Activated gamma-delta T cell treated with Interleukin-2 at 50 U/mL for 16 hours (primary cell): Measurements from ENCODE around the gene FREM2.
A peak's percentile ranks its signal among the peaks of the same experiment; 100 is the strongest.

ENCODE experiments used
- DNase-seq: peaks from one replicate; pipeline ENCODE4 v3.0.0-alpha.2; 2020

Gene FREM2

GRCh38 chr13:38848360-38848759 is 161.5 kb downstream of the FREM2 start:
- no peak for DNase-seq

DNA sequence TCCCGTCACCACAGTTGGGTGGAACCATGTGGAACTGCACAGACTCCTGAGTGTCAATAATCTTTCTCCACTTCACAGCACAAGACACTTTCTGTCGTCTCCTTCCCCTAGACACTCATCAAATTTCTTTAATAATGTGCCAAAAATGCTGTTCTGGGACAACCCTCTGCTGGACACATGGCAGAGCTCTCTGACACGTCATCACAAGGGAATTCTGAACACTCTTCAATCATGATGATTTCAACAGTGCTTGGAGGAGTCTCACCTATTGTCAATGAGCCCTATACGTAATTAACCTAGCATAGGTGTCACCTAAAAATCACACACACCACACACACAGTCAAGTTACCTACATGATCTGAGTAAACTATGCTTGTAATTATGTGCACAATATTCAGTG is 162.4 kb downstream of the FREM2 start:
- DNase-seq, result no peak

DNA sequence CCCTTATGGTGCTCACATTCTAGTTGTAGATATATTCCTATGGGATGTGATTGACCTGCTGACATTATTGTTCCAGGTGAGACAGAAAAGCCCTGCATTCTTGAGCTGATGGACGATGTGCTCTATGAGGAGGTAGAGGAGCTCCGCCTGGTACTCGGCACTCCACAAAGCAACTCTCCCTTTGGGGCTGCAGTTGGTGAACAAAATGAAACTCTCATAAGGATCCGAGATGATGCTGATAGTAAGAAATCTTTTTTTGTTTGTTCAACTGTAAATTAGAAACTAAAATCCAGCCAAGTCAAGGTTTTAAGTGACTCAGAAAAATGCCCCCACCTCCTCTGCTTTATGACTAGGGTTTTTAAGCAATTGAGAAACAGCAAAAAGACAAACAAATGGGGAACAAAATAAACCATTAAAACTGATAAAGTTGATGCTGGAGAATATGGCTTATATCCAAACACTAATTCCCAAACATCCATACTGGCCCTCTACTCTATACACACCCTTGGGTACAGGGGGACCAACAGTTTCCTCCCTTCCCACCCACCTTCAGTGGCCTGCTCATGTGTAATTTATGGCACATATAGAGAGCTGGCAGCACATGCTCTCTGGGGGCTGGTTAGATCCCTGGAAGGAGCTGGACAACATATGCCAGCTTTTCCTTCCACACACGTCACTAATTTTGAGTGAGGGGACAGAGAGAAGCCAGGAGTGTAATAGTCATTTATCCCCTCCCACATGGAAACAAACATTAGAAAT is 164.2 kb downstream of the FREM2 start:
- no peak for DNase-seq

GRCh38 chr13:38854226-38854625 is 167.3 kb downstream of the FREM2 start:
- DNase-seq, result no peak

- DNase-seq, result no peak
Measured at GRCh38 chr13:38856065-38856464, 169.2 kb downstream of the FREM2 start.

- no peak for DNase-seq
Measured at GRCh38 chr13:38862443-38862842, 175.6 kb downstream of the FREM2 start.

DNA sequence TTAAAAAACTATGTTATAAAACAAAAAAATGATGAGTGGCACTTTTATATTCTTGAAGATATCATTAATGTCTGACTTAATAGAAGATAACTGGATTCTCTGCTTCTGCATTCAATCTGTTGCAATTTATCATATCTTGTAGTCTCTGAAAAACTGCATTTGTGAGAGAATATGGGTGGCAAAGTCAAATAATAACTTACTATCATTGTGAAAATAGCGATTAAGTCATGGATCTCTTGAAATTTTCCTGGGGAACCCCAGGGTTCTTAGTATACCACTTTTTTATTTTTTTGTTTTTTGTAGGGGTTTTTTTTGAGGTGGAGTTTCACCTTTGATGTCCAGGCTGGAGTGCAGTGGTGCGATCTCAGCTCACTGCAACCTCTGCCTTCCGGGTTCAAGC is 176.7 kb downstream of the FREM2 start:
- no peak for DNase-seq

DNA sequence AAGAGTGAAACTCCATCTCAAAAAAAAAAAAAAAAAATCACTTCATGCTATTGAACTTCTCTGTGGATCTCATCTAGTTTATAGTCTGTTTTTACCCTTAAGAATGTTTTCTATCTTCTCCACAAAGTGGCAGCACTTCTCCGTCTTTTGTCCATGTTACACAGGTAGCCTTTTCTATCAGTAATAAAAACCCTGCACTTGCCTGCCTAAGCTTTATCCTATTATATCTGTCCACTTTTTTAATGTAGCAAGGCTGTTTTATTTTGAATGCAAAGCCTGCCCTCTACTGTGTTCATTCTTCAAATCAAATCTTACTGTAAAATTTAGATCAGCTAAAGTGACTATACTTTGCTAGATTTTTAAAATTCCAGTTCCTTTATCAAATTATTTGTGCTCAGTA is 179.8 kb downstream of the FREM2 start:
- DNase-seq, result no peak

- DNase-seq, result no peak
Measured at GRCh38 chr13:38868399-38868798, 181.5 kb downstream of the FREM2 start.

- DNase-seq, result no peak
Measured at GRCh38 chr13:38868870-38869269, 182.0 kb downstream of the FREM2 start.

- DNase-seq, result no peak
Measured at GRCh38 chr13:38871275-38871674, 184.4 kb downstream of the FREM2 start.

GRCh38 chr13:38872693-38873092 is 185.8 kb downstream of the FREM2 start:
- DNase-seq, result peak; percentile 4

DNA sequence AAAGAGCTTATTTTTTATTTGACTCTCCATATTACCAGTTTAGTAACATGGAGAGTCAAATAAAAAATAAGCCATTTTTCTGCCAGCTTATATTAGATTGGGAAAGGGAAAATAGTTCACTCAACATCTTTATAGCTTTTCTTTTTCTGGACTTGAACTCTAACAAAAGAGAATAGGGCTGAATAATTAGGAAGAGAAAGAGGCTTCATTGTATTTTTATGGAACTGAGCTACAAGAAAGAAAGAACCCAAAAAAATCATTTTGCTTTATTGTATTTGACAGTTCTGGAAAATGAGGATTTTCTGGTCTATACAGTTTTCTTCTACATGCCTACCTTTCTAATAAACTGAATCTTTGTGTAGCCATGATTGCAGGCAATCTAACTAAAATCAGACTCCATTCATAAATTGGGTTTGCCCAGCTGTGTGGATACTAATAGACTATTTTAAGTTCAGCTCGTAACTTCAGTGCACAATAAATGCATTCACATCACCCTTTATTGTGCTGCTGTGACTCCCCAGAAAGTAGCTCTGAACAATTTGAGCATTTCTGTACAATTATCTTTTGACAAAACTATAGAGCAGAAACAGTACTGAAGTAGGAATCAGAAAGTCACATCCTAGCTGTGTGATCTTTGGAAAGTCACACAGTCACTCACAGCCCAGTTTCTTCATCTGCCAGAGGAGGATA is 188.5 kb downstream of the FREM2 start:
- no peak for DNase-seq

DNA sequence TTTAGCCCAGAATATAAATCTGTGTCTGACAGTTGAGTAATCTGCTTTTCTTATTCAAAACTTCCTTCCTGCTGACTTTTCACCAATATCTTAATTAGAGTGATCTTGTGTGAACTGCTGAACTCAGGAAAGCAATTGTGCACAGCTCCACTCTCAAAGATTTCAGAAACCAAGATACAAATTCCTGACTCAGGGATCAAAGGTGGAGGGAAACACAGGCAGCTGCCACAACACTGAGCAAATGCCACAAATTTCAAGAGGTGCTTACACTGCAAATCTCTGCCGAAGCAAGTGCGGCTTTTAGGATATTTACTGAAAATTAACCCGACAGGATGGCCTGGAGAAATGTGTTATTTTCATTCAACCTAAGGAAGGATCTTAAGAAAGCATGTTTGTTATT is 192.4 kb downstream of the FREM2 start:
- no peak for DNase-seq

- DNase-seq, result no peak
Measured at GRCh38 chr13:38879786-38880185, 192.9 kb downstream of the FREM2 start.

DNA sequence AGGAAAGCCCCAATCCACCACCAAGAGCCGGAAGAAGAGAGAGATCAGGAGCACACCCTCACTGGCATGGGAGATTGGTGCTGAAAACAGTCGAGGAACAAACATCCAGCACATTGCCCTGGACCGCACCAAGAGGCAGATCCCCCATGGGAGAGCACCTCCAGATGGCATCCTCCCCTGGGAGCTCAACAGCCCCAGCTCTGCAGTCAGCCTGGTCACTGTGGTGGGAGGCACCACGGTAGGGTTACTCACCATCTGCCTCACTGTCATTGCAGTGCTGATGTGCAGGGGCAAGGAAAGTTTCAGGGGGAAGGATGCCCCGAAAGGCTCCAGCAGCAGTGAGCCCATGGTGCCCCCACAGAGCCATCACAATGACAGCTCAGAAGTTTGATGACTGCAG is 193.5 kb downstream of the FREM2 start:
- no peak for DNase-seq

GRCh38 chr13:38883783-38884182 is 196.9 kb downstream of the FREM2 start:
- no peak for DNase-seq

- DNase-seq, result no peak
Measured at GRCh38 chr13:38888309-38888708, 201.4 kb downstream of the FREM2 start.

DNA sequence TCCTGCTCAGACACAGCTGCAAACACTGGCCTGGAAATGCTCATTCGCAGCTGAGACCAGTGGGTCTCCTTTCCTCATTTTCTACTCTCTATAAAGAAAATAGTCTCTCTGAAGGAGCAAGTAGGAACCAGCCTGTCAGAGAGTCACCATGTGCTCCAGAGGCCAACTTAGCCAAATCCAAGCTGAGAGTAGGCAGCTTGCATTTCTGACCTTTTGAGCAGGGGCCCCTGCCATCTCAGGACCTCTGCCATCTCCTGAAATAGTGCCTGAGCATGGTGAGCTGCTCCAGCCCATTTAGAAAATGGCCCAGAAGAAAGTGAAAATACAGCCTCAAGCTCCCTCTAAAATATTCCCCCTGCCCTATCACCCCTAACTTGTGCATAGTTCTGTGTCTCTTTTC is 208.2 kb downstream of the FREM2 start:
- no peak for DNase-seq

DNA sequence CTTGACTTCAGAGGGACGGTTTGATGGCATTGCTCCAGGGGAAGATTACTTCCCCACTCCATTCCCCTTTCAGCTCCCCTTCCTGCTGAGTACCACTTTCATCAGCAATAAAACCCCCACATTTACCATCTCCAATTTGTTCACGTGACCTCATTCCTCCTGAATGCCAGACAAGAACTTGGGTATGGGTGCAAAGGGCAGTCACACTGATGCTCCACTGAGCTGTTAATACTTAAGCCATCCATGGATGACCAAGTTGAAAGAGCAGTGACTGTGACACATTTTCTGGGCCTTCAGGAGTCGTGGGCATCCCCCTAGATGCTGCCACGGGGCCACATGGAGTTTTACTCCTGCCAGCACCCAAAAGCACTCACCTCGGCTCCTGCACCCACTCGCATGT is 210.6 kb downstream of the FREM2 start:
- DNase-seq, result no peak

GRCh38 chr13:38898481-38898880 is 211.6 kb downstream of the FREM2 start:
- DNase-seq, result no peak

- no peak for DNase-seq
Measured at GRCh38 chr13:38899571-38899970, 212.7 kb downstream of the FREM2 start.

- DNase-seq, result no peak
Measured at GRCh38 chr13:38900188-38900587, 213.3 kb downstream of the FREM2 start.

DNA sequence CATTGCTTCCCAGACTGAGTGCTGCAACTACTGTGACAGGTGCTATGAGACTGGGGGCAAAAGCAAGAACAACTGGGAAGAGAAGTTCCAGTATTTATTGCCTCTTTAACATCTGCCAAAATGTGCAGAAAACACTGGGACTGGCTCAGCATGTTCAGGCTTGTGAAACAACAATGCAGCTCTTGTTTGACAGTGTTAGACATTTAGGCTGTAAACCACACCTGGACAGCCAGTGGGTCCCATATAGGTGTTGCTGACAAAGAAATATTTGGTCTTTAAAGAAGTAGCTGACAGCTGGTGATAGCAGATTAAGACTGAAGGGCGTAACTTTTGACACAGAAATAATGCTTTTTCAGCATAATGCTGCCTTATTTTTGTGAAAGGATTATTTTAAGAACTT is 215.7 kb downstream of the FREM2 start:
- DNase-seq, result no peak

DNA sequence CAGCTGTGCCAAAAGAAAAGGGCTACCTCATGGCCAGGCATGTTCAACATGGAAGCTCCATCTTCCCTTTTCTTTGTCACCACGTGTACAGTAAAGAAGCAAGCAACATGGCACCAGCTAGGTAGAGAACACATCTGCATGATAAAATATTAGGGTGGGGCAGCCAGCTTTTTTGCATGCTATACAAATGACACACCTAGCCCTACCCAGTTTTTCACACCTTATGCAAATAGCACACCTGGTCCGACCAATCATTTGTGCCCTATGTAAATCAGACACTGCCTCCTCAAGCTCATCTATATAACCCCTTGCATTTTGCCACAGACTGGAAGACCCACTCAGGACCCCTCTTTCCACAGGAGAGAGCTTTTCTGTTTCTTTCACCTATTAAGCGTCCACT is 218.2 kb downstream of the FREM2 start:
- DNase-seq, result no peak
